ENCODE data around the gene MAP3K3. TPM values are rescaled to one million over a fixed set of nuclear protein-coding genes. Genes with fewer than 3 reads are reported as not detected.

Gene MAP3K3
- 26.2 TPM for polyA plus RNA-seq (2013, experiment 1 of 2; ENCODE audit: insufficient read length)
- 24.7 TPM for polyA plus RNA-seq (2013, experiment 2 of 2; ENCODE audit: insufficient read length)

- DNase-seq: peak; percentile 100
Observed at GRCh38 chr17:63621684-63622573, at the start of gene MAP3K3. MAP3K3 (plus strand) TSS chr17:63622417; CDS start chr17:63622760, 343 bp downstream.

GRCh38 chr17:63573634-63574033 lies 48.6 kb upstream of the MAP3K3 start:
- DNase-seq: no peak

GRCh38 chr17:63578027-63578768 lies 44.0 kb upstream of the MAP3K3 start:
- DNase-seq: no peak

GRCh38 chr17:63578769-63579111 lies 43.5 kb upstream of the MAP3K3 start:
- DNase-seq: no peak

GRCh38 chr17:63579633-63580032 lies 42.6 kb upstream of the MAP3K3 start:
- DNase-seq: no peak

- DNase-seq: no peak
Observed at GRCh38 chr17:63587770-63588169, 34.4 kb upstream of the MAP3K3 start.

- DNase-seq: no peak
Observed at GRCh38 chr17:63588797-63589196, 33.4 kb upstream of the MAP3K3 start.

GRCh38 chr17:63589646-63590045 lies 32.6 kb upstream of the MAP3K3 start:
- no peak for DNase-seq

- DNase-seq: no peak
Observed at GRCh38 chr17:63592797-63593196, 29.4 kb upstream of the MAP3K3 start.

GRCh38 chr17:63595132-63595531 lies 27.1 kb upstream of the MAP3K3 start:
- no peak for DNase-seq

GRCh38 chr17:63596856-63597586 lies 25.2 kb upstream of the MAP3K3 start:
- no peak for DNase-seq

- no peak for DNase-seq
Observed at GRCh38 chr17:63598281-63598680, 23.9 kb upstream of the MAP3K3 start.

GRCh38 chr17:63600569-63601438 lies 21.4 kb upstream of the MAP3K3 start, which contains the start of gene TACO1:
TACO1 (plus strand) TSS chr17:63600895; CDS start chr17:63601084, 189 bp downstream.
- peak; percentile 84 for DNase-seq

- no peak for DNase-seq
Observed at GRCh38 chr17:63601439-63602371, 20.5 kb upstream of the MAP3K3 start.

GRCh38 chr17:63609816-63610573 lies 12.2 kb upstream of the MAP3K3 start:
- DNase-seq: no peak

- no peak for DNase-seq
Observed at GRCh38 chr17:63610854-63611253, 11.4 kb upstream of the MAP3K3 start.

GRCh38 chr17:63611354-63611753 lies 10.9 kb upstream of the MAP3K3 start:
- no peak for DNase-seq

GRCh38 chr17:63613663-63614062 lies 8.6 kb upstream of the MAP3K3 start:
- no peak for DNase-seq

- no peak for DNase-seq
Observed at GRCh38 chr17:63621229-63621683, 961 bp upstream of the MAP3K3 start.

Measured in fibroblast of skin of scalp (primary cell).